Esophagus muscularis mucosa (tissue), 3 donors: Measurements from ENCODE around the gene AFAP1L2.

Experiments
- POLR2AphosphoS5 ChIP-seq, 2 donors: sonication (generic); formaldehyde crosslinking; IDR thresholded peaks; one replicate each; pipeline ENCODE4 v1.6.1; 2017; ENCODE audit warnings: antibody characterized with exemption in 2 of 2
- TF ChIP-seq, protein P1 (sequence below), 3 experiments: fragments of 200-600 bp in 2 of 3; fragments of 450-650 bp in 1 of 3; sonication (generic) in 2 of 3; IDR thresholded peaks; one replicate each; pipeline ENCODE4 v1.5.1; 2017 to 2019; ENCODE audit warnings: antibody characterized with exemption in 3 of 3, mild to moderate bottlenecking in 2 of 3, moderate library complexity in 1 of 3

DNA sequence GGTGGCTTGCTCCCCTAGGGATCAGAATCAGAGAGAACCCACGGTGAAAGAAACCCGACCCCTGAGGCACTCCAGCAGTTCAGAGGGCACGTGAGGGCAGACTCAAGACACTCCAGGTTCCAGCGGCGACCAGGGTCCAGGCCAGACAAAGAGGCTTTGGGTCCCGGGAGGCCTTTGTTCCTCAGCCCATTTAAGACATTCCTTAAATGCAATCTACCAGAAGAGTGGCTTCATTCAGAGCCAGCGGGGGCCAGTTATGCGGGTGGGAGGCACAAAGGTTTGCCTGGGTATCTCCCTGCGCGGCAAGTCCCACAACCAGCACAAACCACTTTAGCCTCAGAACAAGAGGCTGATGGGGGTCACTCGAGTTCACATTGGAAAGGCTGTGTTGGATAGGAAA lies 53.6 kb downstream of the AFAP1L2 start:
- TF ChIP-seq, protein P1, sequence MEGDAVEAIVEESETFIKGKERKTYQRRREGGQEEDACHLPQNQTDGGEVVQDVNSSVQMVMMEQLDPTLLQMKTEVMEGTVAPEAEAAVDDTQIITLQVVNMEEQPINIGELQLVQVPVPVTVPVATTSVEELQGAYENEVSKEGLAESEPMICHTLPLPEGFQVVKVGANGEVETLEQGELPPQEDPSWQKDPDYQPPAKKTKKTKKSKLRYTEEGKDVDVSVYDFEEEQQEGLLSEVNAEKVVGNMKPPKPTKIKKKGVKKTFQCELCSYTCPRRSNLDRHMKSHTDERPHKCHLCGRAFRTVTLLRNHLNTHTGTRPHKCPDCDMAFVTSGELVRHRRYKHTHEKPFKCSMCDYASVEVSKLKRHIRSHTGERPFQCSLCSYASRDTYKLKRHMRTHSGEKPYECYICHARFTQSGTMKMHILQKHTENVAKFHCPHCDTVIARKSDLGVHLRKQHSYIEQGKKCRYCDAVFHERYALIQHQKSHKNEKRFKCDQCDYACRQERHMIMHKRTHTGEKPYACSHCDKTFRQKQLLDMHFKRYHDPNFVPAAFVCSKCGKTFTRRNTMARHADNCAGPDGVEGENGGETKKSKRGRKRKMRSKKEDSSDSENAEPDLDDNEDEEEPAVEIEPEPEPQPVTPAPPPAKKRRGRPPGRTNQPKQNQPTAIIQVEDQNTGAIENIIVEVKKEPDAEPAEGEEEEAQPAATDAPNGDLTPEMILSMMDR (IDR thresholded peaks at IDR 0.05), result no peak
- TF ChIP-seq POLR2AphosphoS5 (IDR thresholded peaks at IDR 0.05), result no peak
